Measurements from ENCODE around the gene MMP11. TPM values are rescaled to one million over a fixed set of nuclear protein-coding genes. Genes with fewer than 3 reads are reported as not detected.

The MMP11 gene
- total and polyA plus RNA-seq, 2 experiments from 2014 or later, result 5.3 to 17.4 TPM

DNA sequence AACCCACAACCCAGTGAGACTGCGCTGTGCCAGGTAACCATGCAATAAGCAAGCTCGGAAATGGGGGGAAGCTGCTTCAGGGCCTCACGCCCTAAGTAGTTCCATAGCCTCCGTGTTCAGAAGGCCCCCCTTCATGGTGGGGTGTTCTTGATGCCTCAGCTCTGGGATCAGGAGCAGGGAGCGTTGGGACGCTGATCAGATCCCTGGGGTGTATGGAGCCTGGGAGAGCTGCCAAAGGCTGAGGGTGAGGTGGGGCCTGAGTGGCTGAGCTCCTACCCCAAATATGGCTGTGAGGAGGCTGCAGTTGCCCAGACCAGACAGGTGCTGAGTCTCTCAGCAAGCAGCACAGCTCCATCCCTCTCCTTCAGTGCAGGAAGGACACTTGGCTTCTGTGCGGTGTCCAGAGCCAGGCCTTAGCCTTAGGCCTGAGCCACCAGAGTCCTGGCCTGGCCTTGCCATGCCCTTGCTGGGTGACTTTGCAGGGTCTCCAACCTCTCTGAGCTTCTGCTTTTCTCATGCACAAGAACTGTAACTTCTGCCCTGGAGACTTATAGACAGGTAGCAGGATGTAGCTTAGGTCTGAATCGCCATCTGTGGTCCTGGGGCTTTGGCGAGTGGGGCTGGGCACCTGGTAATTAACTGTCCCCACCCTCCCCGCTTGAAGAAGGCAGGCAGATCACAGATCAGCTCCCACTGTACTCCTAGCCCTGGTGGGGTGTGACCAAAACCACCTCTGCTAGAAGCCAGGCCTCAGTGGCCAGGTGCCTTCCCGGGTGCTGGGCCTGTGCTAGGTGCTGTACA is 5.3 kb downstream of the MMP11 start:
- Histone ChIP-seq H3K27ac (ENCODE audit: low read depth) (no peak overlapping the region), H3K4me2 (no peak overlapping the region), H3K4me1 (ENCODE audit: insufficient read depth) (no peaks in the 10 kb centered on the region), H3F3A (replicated peaks; ENCODE audit: low read depth) (0 out of 2 replicates have a peak, but pooled peaks cover 8% of the 10 kb centered on the region), H3K79me2 (replicated peaks; ENCODE audit: insufficient read depth) (no peaks in the 10 kb centered on the region), H3K27me3 (ENCODE audit: insufficient read depth) (peaks cover 18% of the 10 kb centered on the region), H4K20me1 (replicated peaks; ENCODE audit: insufficient read depth) (no peaks in the 10 kb centered on the region), H2AFZ (no peak overlapping the region), H3K4me3 (no peak overlapping the region), H3K36me3 (ENCODE audit: insufficient read depth) (no peaks in the 10 kb centered on the region), H3K9me2 (ENCODE audit: insufficient read depth) (no peaks in the 10 kb centered on the region)
- no peak for DNase-seq (ENCODE audit: low spot score)
- no peaks in the 10 kb centered on the region for H3K9me3 Mint-ChIP-seq
- H3K27ac Mint-ChIP-seq, result no peak overlapping the region
- TF ChIP-seq STAT1 (IDR thresholded peaks at IDR 0.05; ENCODE audit: unreplicated experiment), result no peak
- TF ChIP-seq REST (IDR thresholded peaks at IDR 0.05; ENCODE audit: unreplicated experiment), result no peak
- no peak for TF ChIP-seq NANOG (IDR thresholded peaks at IDR 0.05; ENCODE audit: borderline replicate concordance)
- no peak for TF ChIP-seq ZNF462 (CRISPR knock-in tag; IDR thresholded peaks at IDR 0.05)
- no peak for TF ChIP-seq CTCF (conservative IDR thresholded peaks at IDR 0.05; ENCODE audit: low read depth in 2 of 2)
- no peak for TF ChIP-seq ZNF331 (CRISPR knock-in tag; IDR thresholded peaks at IDR 0.05; ENCODE audit: low read depth)
- no peak for TF ChIP-seq POLR2AphosphoS5 (IDR thresholded peaks at IDR 0.05; ENCODE audit: low read depth)
- no peak for TF ChIP-seq EZH2phosphoT487 (IDR thresholded peaks at IDR 0.05; ENCODE audit: unreplicated experiment)
- no peak for TF ChIP-seq ETS1 (IDR thresholded peaks at IDR 0.05)
- TF ChIP-seq JUNB (IDR thresholded peaks at IDR 0.05; ENCODE audit: unreplicated experiment), result no peak
- no peak for TF ChIP-seq CREB1 (CRISPR knock-in tag; IDR thresholded peaks at IDR 0.05; ENCODE audit: low read depth)
- no peak for TF ChIP-seq EZH2 (IDR thresholded peaks at IDR 0.05; ENCODE audit: low read depth, unreplicated experiment)
- TF ChIP-seq ZNF114 (CRISPR knock-in tag; IDR thresholded peaks at IDR 0.05), result no peak
- no peaks in the 10 kb centered on the region; the same call in 2 of the 3 replicates for H3K36me3 Mint-ChIP-seq (ENCODE audit: low read depth)
- no peak overlapping the region for H3K4me3 Mint-ChIP-seq
- peaks cover 21% of the 10 kb centered on the region for H3K27me3 Mint-ChIP-seq (ENCODE audit: insufficient read depth, low read depth, poor library complexity)
- peaks cover 12% of the 10 kb centered on the region for H3K4me1 Mint-ChIP-seq
- no peak for ATAC-seq
